HS-5 (cell line): ENCODE data around the gene CLDN24.
"Not testable (repeated sequence)": the region's sequence is repeated elsewhere in the genome, so short reads cannot be mapped to it uniquely, and the experiment has no call there.

Source experiments
- DNase-seq: peaks from one replicate; pipeline ENCODE4 v3.0.0-alpha.2; 2012; ENCODE audit warnings: low read depth

The CLDN24 gene

DNA sequence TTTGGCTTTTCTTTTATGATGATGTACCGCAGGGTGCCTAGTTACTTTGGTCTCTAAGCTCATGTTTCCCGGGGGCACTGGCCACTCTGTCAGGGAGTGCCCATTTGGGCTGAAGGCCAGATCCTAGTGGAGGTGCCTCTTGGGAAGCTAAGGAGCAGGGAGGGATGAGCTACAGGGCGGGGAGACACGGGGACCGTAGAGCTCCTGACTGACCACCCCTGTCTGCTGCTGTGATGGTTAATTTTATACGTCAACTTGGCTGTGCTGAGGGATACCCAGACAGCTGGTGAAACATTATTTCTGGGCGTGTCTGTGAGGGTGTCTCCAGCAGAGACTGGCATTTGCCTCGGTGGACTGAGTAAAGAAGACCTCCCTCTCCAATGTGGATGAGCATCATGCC is 24.9 kb upstream of the CLDN24 start:
- DNase-seq, result no peak

DNA sequence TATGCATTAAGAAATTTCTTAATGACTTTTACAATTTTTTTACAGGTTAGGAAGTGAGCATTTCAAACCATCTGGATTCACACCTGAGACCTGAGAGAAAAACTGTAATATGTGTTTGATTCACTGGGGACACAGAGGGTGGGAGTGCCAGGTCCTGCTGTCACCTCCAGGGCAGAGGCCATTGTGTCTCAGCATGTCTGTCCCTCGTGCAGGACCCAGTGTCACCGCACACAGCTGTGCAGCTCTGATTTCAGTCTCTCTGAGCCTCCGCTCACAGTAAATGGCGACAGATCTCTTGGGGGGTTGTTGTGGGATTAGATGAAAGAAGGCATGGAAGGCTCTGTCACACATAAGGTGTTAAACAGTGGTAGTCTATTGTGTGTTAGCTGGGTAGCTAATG is 23.0 kb upstream of the CLDN24 start:
- DNase-seq, result no peak

DNA sequence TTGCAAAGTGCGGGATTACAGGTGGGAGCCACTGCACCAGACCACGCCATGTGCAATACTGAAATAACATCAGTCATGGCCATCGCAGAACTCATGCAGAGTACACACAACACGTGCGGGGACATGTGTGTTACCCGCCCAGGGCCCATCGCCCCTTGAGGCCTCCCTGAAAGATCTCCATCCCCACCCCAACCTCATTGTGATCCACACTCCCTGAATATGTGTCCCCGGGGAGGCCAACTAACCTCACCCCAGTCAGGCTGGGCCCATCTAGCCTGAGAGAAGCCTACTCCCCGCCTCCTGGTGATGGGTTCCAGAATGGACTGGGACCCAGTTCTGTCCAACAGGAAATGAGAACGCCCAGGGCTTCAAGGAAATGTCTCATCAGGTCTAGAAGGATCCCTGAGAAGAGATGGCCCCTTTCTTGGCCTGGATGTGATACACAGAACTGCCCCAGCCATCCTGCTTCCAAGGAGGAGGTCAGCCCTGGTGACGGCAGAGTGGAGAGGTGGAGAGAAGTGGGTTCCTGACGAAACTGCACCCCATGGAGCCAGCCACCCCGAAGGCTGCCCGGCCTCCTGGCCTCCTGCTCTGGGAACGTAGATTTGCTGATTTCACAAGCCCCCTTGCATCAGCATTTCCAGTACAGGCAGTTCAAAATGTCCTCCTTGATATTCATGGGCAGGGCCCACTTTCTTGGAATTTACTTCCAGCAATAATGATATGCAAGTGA is 22.5 kb upstream of the CLDN24 start:
- no peak for DNase-seq

DNA sequence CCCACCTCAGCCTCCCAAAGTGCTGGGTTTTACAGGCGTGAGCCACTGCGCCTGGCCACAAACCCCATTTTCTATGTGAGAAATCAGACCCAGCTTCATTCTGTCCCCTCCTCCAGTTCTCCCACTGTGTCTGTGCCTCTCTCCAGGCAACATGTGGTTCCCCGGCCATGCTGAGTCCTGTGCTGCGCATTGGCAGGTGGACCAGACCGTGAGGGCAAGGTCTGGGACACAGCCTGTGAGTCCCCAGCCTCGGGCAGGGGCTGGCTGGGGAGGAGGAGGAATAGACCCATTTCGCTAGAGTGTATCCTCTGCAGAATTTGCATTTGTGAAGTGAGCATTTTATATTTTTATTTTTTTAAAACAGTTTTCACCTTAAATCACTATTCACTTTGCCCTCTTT is 21.5 kb upstream of the CLDN24 start:
- no peak for DNase-seq

DNA sequence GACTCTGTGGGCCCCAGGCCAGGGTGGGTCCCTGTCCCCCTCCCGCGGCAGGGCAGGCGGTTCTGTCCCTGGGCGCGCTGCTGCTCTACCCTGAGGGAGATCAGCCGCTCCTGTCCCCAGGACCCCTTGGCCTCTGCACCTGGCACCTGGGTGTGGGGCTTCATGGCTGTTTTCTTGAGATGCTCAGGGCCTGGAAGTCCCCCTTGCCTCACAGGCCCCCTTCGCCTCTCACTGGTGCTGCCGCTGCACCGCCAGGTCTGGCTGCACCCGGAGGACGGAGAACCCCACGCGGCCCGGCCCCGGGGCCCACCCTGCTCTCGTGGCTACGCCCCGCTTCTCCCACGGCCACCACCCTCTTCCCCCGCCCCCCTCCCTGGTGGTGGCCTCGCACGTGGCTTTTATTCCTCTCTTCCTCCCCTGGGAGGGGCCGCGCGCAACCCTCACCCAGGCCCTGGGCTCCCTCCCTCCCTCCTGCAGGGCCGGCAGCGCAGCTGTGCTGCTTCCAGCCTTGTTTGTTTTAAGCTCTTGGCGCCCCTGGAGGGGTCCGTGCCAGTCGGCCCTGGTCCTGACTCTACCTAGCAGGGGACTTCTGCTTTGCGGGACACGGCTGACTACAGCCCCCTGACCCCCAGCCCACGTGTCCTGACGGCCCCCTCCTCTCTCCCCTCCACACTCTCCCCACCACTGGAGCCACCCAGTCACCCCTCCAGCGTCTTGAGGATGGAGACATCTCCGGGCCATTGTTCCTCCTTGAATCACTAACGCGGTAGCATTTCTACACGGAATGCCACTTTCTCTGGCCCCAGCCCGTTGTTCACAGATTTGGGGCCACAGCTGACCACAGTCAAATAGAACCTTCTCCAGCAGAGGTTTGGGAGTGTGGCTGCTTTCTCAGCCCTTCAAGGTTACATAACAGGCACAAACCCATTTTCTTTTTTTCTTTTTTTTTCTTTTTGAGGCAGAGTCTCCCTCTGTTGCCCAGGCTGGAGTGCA is 20.6 kb upstream of the CLDN24 start:
- no peak for DNase-seq

DNA sequence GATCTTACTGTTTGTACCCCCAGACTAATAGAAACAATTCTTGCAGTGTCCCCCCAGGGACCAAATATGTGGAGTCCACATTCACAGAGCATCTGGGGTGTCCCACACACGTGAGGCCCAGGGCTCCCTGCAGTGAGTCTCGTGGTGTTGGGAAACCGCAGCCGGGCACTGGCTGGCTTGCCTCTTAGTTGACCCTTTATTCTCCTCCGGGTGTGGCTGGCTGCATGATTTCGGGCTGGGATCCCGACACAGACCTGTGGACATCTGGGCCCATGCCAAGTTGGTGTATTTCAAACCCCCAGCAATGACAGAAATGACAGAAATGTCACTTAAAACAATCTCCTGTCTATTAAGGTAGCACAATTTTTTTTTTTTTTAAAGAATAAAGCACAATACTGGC is 15.6 kb upstream of the CLDN24 start:
- DNase-seq, result no peak

DNA sequence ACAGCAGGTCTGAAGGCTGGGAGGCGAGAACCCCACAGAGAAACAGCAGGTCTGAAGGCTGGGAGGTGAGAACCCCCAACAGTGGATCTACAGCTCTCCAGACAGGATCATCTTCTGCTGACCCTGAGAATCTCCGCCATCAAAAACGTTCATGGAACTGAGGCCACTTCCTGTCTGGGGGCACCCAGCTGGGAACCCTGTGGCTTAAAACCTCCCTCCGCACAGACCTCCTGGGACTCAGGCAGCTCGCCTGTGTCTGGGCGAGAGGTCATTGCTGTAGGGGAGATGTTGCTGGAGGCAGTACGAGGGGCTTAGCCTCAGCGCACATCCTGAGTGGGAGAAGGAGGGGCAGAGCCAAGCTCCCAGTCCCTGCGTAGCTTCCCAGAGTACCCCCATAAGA is 15.1 kb upstream of the CLDN24 start:
- no peak for DNase-seq

DNA sequence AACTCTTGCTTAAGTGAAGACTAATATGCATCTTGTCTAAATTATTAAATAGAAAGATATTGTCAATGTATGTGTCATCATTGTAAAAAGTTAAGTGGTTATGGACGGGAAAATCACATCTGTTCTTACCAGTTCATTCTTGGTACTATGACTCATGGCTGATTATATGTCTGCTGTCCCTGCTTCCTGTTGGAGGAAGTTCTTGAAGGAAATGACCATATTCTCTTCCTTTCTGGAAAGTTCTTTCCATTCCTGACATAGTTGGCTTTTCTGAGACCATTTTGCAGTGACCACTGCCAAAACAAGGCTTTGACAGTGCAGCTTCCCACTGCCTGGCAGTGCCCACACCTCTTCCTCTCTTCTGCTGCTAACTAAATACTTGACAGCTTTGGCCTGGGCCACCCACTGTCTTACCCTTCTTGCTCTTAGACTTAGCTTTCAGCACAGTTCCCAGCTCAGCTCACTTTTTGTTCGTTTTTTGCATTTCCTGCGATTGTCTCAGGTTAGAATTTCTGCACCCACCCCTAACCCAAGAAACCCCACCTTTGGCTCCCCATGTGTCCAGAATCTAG is 13.2 kb upstream of the CLDN24 start:
- DNase-seq, result peak; percentile 91

DNA sequence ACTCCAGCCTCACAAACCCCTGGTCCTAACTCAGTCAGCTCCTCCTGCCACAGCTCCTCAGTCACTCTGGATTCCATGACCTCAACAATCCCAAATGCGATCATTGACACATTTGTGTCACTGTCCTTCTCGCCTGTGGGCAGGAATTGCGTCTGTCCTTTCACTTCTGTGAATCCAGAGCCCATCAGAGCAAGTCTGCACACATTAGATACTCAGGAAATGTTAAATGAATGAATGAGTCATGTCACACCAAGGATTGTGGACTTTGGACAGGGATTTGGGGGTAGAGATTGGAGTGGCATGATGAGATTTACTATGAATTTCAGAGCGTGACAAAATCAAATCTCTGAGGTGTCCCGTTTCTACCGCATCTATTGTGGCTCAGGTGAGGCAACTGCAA is 11.8 kb upstream of the CLDN24 start:
- DNase-seq, result no peak

DNA sequence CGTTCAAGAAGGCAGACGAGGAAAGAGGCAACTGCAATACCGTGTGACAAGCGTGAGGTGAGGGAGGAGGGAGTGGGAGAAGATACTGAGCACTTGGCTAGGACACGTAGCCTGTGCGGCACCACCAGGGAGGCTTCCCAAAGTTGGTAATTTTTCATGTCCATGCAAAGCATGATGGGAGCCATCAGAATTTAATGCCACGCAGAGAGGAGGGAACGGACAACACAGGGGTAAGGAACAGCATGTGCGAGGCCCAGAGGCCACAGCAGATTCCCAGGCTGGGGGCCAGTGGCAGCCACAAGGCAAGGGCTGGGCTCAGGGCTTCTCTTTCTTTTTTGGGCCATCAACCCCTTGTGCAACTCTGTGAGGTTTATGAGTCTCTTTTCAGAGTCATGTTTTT is 11.0 kb upstream of the CLDN24 start:
- DNase-seq, result no peak

DNA sequence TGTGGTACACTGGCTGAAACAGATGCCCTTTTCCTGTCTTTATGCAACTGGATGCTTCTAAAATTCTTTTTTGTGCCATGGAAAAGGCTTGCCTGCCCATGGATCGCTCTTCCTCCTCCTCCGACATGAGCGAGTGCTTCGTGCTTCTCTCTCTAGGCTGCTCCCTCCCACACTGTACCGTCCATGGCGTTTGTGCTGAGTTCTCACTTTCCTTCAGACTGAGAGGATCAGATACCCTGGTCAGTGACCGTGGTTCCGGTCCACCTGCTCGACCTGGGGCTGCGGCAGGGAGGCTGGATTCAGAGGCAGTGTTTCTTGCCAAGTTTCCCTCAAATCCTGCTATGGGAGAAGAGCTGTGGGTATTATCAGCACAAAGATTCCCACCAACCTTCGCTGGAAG is 10.2 kb upstream of the CLDN24 start:
- no peak for DNase-seq

DNA sequence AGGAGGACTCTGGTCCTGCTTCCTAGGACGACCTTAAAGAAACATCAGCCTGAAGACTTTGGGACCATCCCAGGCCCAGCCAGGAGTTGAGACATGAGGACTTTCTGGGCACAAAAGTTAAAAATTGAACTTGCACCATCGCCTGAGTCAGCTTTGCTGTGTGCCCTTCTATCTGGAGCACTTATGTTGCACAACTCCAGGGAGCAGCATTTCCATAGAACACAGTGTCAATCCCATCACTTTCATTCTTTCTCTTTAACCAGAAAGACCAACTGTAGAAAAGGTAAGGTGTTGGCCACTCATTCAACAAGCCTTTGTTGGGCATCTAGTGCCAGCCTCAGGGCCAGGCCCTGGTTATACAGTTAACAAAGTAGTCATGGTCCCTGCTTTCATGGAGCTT is 8.6 kb upstream of the CLDN24 start:
- DNase-seq, result no peak

DNA sequence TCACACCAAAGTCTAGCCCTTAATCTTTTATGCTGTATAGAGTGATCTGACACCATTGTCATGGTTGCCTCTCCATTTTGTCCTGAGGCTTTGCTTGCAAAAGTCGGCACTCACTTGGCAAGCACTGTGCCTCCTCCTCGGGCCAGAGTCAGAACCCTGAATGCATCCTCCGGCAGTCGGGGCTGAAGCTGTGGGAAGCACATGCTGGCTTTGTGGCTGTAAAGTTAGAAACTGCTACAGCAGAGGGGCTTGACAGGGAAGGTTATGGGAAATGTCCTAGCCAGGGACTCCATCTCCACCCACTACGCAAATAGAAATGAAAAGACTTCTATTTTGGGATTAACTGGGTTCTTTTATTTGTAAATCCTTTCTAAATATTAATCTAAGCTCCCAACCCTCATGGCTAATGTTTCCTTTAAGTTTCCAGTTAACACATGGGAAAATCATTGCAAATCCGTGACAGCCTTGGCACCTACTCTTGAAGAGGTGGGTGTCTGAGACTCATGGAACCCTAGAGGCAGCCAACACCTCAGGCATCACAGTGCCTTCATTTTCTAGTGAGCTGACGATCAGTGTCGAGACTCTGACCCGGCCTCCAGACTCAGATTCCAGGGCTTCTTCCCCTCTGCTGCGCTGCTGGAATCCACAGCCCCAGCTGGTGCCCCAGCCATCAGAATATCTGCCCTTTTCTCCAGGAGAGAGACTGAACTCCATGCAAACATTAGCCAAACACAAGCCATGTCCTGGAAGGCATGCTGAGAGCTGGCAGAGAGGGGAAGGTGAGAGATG is 7.9 kb upstream of the CLDN24 start:
- no peak for DNase-seq

DNA sequence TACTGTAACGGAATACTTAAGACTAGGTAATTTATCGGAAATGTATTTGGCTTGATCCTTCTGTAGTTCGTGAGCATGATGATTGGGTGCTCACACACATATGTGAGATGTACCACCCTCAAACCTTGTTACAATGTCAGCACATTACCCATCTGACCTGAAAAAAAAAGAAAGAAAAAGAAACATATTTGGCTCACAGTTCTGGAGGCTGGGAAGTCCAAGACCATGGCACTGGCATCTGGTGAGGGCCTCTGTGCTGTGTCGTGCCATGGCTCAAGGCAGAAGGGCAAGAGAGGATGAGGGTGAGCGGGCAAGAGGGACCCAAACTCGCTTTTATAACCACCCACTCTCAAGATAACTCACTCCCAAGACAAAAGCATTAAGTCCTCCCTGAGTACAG is 7.0 kb upstream of the CLDN24 start:
- DNase-seq, result no peak

DNA sequence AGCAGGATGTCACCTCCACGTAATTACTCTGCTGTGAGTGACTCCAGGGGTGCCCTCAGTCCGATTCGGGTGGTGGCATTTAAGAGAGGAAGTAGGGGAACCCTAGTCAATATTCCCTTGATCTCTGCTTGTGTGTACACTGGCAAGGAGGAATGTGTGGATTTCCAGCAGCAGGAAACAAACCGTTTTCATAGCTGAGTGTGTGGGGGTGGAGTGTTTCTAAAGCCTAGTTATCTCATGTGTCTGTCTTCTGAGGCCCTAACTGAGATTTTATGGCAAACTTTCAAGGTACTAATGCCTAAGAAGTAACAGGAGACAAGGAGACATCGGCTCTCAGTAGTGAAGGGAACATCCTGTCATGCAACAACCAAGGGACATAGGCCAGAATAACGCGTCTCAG is 6.6 kb upstream of the CLDN24 start:
- DNase-seq, result no peak

DNA sequence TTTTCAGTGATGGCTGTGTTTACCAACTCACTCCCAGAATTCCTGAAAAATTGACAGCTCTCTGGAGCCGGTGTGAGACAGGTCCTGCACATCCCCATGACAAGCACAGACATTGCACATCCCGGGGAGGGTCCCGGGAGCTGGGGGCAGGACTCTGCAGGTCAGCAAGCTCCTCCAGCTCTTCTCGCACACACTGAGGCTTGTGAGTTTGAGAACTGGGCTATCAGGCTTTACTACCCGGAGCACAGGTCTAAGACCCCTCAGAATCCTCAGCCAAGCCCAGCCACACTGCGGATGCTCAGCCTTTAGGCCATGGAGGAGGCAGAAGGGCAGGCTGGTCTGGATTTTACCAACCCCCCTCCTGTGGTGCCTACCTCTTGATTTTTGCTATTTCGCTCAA is 5.6 kb upstream of the CLDN24 start:
- DNase-seq, result no peak

DNA sequence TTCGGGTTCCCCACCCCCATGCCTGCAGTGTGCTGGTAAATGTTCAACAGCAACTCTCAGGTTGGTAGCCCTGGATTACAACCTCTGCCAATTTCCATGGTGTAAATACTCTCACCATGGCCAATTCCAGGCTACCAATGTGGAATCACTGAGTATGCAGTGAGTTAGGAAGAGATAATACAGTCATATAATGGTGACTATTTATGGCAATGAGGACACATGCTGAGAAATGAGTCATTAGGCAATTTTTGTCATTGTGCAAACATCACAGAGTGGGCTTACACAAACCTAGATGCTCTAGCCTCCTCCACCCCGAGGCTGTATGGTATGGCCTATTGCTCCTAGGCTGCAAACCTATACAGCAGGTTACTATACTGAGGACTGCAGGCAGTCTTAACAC is 4.6 kb upstream of the CLDN24 start:
- DNase-seq, result no peak

DNA sequence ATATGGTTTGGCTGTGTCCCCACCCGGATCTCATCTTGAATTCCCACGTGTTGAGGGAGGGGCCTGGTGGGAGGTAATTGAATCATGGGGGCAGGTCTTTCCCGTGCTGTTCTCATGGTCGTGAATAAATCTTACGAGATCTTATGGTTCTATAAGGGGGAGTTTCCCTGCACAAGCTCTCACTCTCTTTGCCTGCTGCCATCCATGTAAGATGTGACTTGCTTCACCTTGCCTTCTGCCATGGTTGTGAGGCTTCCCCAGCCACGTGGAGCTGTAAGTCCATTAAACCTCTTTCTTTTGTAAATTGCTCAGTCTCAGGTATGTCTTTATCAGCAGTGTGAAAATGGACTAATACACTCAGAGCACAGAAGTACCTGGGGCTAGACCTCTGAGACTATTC is 4.2 kb upstream of the CLDN24 start:
- not testable (repeated sequence) for DNase-seq

DNA sequence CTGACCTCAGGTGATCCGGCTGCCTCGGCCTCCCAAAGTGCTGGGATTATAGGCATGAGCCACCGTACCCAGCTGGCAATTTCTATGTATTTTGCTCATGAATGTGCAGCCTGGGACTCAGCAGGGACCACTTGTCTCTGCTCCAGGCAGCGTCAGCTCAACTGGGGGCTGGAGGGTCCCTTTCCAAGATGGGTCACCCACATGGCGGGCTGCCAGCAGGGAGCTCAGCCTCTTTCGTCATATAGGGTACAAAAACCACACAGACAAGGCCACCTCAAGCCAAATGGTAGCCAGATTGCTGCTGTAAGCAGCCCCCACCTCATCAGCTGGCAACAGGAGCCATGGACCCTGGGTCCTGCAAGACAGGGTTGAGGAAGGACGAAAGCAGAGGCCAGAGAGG is 2.4 kb upstream of the CLDN24 start:
- no peak for DNase-seq

DNA sequence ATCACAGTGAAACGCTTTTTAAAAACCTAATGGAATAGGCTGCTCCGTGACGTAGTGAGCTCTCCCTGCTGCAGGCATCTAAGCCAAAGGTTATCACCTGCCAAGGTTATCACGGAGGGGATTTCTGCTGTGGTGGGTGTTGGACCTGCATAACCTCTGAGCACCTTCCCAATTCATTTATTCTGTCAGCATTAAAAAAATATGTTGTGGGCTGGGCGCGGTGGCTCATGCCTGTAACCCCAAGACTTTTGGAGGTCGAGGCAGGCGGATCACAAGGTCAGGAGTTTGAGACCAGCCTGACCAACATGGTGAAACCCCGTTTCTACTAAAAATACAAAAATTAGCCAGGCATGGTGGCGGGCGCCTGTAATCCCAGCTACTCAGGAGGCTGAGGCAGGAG is 1.8 kb upstream of the CLDN24 start:
- DNase-seq, result not testable (repeated sequence)

DNA sequence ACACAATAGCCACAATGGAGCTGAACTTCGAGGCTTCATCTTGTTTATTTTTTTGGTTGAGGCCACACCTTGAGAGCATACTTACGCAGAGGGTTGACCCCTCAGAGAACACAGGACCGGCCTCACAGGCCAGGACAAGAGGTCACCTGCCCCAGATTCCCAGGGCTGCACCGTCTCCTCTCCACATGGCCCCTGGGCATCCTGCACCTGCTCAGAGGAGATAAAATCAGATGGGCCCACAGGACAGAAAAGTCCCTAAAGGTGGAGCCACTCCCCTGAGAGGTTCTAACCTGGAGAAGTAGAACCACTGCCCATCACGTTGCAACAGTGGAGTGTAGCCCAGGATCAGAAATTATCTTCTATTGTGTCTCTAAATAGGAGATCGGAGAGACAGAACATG is 1.1 kb upstream of the CLDN24 start:
- no peak for DNase-seq

DNA sequence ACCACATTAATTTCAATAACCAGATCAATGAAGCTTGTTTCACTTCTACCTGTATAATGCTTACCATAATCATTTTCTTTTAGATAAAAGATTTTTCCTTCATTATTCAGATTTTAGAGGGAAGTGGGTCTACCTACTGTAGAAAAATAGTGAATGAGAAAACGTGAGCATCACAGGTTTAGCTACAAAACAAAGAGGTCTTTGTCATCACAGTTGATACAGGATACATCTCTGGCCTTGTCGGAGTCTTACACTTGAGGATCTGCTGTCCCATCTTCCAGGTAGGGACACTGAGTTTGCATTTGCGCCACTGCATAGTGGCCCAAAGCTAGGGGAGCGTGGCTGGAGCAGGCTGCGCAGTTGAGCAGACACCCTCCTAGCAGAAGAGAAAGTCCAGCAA is 710 bp downstream of the CLDN24 start:
- DNase-seq, result no peak
